Stomach (tissue), 4 donors: ENCODE results near the gene ATP5F1B.

Experiments
- EP300 ChIP-seq: sonication (generic); formaldehyde crosslinking; IDR thresholded peaks from one replicate; pipeline ENCODE4 v1.6.1; 2017; ENCODE audit warnings: antibody characterized with exemption
- POLR2A ChIP-seq, 4 donors: fragments of 450-650 bp; IDR thresholded peaks; one replicate each; pipeline ENCODE4 v1.6.1; 2016; ENCODE audit warnings: antibody characterized with exemption in 4 of 4, control low read depth in 2 of 4, mild to moderate bottlenecking in 1 of 4, moderate library complexity in 1 of 4
- POLR2AphosphoS5 ChIP-seq, 3 donors: sonication (generic); formaldehyde crosslinking; IDR thresholded peaks; one replicate each; pipeline ENCODE4 v1.6.1; 2016; ENCODE audit warnings: antibody characterized with exemption in 3 of 3
- TF ChIP-seq, protein P1 (sequence below), 7 experiments: fragments of 450-650 bp in 4 of 7; fragments of 200-600 bp in 3 of 7; sonication (generic) in 3 of 7; IDR thresholded peaks; one replicate each; pipeline ENCODE4 v1.5.1; 2016 to 2019; ENCODE audit warnings: antibody characterized with exemption in 7 of 7, control low read depth in 2 of 7, mild to moderate bottlenecking in 1 of 7

DNA sequence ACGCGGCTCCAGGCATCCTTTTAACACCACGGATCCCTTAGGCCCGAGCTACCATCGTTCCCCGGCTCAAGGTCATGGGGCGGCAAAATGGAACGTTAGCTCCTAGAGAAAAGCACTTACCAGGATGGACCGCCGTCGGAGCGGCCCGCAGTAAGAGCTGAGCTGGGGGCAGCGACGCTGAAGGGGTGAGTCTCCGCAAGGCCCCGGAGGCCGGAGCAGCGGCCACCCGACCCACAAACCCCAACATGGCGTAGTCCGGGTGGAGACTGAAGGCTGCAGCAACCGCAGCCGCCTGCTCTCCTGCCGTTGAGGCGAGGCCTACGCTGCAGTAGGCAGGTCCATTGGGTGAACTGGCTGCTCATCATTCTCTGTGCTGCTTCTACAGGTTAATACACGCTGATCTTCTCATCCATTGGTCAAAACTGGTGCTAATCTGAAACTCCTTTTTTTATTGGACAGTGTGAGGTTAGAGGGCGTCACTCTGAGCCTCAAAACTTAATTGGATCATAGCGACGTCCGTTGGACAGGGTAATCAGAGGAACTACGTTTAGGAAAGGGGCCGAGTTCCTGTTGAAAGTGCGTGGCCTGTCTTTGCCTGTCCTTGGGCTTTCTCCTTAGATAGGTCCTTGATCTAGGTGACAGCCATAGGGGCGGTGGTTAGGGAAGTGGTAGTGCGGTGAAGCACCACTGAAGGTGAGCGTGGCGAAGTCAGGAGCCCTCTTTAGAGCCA lies at the start of gene ATP5F1B:
- TF ChIP-seq, protein P1, sequence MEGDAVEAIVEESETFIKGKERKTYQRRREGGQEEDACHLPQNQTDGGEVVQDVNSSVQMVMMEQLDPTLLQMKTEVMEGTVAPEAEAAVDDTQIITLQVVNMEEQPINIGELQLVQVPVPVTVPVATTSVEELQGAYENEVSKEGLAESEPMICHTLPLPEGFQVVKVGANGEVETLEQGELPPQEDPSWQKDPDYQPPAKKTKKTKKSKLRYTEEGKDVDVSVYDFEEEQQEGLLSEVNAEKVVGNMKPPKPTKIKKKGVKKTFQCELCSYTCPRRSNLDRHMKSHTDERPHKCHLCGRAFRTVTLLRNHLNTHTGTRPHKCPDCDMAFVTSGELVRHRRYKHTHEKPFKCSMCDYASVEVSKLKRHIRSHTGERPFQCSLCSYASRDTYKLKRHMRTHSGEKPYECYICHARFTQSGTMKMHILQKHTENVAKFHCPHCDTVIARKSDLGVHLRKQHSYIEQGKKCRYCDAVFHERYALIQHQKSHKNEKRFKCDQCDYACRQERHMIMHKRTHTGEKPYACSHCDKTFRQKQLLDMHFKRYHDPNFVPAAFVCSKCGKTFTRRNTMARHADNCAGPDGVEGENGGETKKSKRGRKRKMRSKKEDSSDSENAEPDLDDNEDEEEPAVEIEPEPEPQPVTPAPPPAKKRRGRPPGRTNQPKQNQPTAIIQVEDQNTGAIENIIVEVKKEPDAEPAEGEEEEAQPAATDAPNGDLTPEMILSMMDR (IDR thresholded peaks at IDR 0.05): no peak
- TF ChIP-seq POLR2AphosphoS5 (IDR thresholded peaks at IDR 0.05) (peak; percentile 98 to 99 (median 99)), POLR2A (IDR thresholded peaks at IDR 0.05) (peak in 2 of 4 donors; percentile 93 to 97), EP300 (no peak)
